ENCODE data around the gene UMODL1.

The UMODL1 gene

DNA sequence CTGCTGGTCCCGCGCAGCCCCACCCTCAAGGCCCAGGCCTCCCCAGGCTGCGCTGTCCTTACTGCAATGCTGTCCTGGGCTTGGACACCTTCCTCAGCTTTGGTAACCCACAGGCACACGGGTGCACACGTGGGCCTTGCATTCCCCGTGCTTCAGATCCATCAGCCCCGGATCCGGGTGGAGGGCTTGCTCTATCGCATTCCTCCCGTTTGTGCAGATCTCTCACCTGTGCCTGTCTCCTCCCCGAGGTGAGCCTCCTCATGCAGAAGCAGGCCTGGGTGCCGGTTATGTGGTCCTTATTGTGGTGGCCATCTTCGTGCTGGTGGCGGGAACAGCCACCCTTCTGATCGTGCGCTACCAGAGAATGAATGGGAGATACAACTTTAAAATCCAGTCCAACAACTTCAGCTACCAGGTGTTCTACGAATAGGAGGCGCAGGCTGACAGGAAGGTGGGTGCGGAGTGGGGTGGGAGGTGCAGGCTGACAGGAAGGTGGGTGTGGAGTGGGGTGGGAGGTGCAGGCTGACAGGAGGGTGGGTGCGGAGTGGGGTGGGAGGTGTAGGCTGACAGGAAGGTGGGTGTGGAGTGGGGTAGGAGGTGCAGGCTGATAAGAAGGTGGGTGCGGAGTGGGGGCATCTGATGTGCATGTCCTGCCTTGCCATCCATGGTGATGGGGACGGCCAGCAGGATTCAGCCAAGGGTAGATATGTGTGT, 66.2 kb downstream of the UMODL1 start:
- no peak for DNase-seq (ENCODE audit: low read depth)
- no peak for TF ChIP-seq CTCF (IDR thresholded peaks at IDR 0.05; ENCODE audit: low read length, missing control alignments)
- no peak overlapping the region for H3K4me3 ChIP-seq (replicated peaks; ENCODE audit: low read depth, low read length)

- H3K4me3 ChIP-seq (replicated peaks; ENCODE audit: low read depth, low read length) = no peak overlapping the region
- no peak for TF ChIP-seq CTCF (IDR thresholded peaks at IDR 0.05; ENCODE audit: low read length, missing control alignments)
- no peak for DNase-seq (ENCODE audit: low read depth)
Measured at GRCh38 chr21:42140196-42140934, 69.2 kb downstream of the UMODL1 start.

DNA sequence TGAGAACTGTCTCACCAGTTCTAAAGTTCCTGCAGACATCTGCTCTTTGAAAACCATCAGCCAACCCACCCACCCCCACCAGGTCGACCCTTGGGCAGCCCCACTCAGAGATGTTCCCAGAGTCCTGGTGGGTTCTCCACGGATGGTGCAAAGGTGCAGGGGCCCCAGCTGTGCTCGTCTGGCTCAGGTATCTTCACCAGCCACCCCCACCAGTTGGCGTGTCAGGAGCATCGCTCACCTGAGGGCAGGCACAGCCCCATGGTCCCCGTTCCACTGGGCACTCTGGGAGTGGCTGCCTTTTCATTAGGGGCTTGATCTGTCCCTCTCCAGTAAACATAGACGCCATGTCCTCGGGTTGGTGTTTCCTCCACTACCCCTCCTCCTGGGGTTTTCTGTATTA, 70.5 kb downstream of the UMODL1 start:
- TF ChIP-seq CTCF (IDR thresholded peaks at IDR 0.05; ENCODE audit: low read length, missing control alignments) = no peak
- DNase-seq (ENCODE audit: low read depth) = no peak
- no peak overlapping the region for H3K4me3 ChIP-seq (replicated peaks; ENCODE audit: low read depth, low read length)

DNA sequence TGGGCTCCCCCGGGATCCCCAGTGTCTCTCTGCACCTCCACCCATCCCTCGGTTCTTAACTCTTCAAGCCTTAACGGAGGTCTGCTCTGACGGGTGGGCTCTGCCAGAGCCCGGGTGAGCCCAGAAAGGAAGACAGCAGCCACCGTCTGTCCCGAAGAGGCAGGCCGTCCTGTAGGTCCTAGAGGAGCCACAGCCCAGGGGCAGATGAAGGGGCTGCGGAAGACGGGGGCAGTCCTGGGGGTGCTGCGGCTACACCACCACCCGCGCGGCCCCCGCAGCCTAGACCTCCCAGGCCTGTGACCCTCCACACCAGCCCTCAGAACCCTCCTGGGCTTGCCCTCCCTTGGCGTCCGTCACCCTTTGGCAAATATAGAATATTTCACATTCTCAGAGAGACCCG, 71.0 kb downstream of the UMODL1 start:
- no peak for TF ChIP-seq CTCF (IDR thresholded peaks at IDR 0.05; ENCODE audit: low read length, missing control alignments)

DNA sequence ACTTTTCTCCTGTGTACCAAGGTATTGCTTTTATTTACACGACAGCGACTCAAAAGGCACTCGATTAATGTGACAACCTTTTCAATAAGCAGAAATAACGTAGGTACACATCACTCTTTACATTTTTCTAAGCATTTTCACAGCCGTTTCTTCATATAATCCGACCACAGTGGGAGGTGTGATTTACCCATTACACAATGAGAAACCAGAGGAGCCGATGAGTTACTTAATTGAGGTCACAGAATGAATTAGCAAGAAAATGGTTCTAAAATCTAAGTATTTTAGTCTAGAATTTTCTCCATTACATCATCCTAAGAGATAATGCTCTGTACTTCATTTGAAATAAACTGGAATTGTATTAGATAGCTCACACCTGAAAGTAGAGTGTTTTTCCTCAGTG, 71.5 kb downstream of the UMODL1 start:
- no peak for TF ChIP-seq CTCF (IDR thresholded peaks at IDR 0.05; ENCODE audit: low read length, missing control alignments)
- no peak overlapping the region for H3K4me3 ChIP-seq (replicated peaks; ENCODE audit: low read depth, low read length)
- DNase-seq (ENCODE audit: low read depth) = no peak

More for the DNA sequence above, 71.0 kb downstream of the UMODL1 start:
- no peak for DNase-seq (ENCODE audit: low read depth)
- no peak overlapping the region for H3K4me3 ChIP-seq (replicated peaks; ENCODE audit: low read depth, low read length)

DNA sequence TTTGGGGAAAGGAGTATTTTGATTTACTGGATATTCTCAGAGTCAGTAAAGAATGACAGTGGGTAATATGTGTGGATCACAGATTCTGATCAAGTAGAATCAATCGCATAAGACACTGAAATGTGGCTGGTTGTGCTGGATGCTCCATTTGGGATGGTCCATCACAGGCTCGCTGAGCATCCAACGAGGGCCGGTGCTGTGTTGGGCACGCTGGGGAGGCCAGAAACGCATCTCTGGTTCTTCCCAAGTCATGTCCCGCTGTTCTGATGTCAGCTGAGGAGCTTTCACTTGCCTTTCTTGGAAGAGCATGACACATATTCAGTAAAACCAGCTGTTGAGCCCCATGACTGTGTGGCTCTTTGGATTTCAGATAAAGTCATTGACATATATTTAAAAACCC, 72.0 kb downstream of the UMODL1 start:
- H3K4me3 ChIP-seq (replicated peaks; ENCODE audit: low read depth, low read length) = no peak overlapping the region
- no peak for TF ChIP-seq CTCF (IDR thresholded peaks at IDR 0.05; ENCODE audit: low read length, missing control alignments)
- no peak for DNase-seq (ENCODE audit: low read depth)

All from fibroblast of pulmonary artery (primary cell).